ENCODE data around the gene ZNF438.

DNA sequence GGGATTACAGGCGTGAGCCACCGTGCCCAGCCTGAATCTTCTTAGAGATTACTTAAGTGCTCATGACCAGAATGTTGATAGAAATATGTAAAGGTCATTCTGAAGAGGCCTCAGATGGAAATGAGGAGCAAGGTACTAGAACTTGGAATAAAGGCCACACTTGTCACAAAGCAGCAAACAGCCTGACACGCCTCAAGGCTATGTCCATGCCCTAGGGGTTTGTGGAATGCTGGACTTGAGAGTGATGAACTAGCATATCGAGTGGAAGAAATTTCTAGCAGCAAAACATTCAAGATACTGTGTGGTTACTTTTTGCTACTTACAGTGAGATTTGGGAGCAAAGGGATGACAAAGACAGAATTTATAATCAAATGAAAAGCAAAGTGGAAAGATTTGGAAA is 39.0 kb downstream of the ZNF438 start:
- TF ChIP-seq EP300 (IDR thresholded peaks at IDR 0.05) = no peak
- TF ChIP-seq, protein P1, sequence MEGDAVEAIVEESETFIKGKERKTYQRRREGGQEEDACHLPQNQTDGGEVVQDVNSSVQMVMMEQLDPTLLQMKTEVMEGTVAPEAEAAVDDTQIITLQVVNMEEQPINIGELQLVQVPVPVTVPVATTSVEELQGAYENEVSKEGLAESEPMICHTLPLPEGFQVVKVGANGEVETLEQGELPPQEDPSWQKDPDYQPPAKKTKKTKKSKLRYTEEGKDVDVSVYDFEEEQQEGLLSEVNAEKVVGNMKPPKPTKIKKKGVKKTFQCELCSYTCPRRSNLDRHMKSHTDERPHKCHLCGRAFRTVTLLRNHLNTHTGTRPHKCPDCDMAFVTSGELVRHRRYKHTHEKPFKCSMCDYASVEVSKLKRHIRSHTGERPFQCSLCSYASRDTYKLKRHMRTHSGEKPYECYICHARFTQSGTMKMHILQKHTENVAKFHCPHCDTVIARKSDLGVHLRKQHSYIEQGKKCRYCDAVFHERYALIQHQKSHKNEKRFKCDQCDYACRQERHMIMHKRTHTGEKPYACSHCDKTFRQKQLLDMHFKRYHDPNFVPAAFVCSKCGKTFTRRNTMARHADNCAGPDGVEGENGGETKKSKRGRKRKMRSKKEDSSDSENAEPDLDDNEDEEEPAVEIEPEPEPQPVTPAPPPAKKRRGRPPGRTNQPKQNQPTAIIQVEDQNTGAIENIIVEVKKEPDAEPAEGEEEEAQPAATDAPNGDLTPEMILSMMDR (IDR thresholded peaks at IDR 0.05) = no peak
- TF ChIP-seq POLR2A (IDR thresholded peaks at IDR 0.05) = no peak
